HepG2 (cell line): Measurements from ENCODE around the gene YLPM1. TPM values are rescaled to one million over a fixed set of nuclear protein-coding genes. Genes with fewer than 3 reads are reported as not detected.

ENCODE experiments used
- BCLAF1 ChIP-seq: fragments of 450-650 bp; IDR thresholded peaks from 2 replicates; pipeline ENCODE4 v1.6.1; 2017; ENCODE audit warnings: mild to moderate bottlenecking
- CBX2 ChIP-seq, 2 experiments: fragments of 200-600 bp in 1 of 2; sonication (generic); formaldehyde crosslinking in 1 of 2; IDR thresholded peaks; 2 replicates each; pipeline versions ENCODE4 v1.7.0 to v1.8.1; 2018 to 2022; ENCODE audit warnings: low read depth in 2 of 2, low read length in 1 of 2, mild to moderate bottlenecking in 1 of 2, missing genetic modification reagents in 1 of 2
- CEBPG ChIP-seq: IDR thresholded peaks from 2 replicates; pipeline ENCODE4 v1.6.1; 2016
- GTF3A ChIP-seq: sonication (generic); formaldehyde crosslinking; conservative IDR thresholded peaks from 2 replicates; pipeline ENCODE4 v1.4.0; 2020; ENCODE audit warnings: mild to moderate bottlenecking, missing genetic modification reagents
- JARID2 ChIP-seq: sonication (generic); formaldehyde crosslinking; IDR thresholded peaks from 2 replicates; pipeline ENCODE4 v1.8.1; 2023; ENCODE audit warnings: missing genetic modification reagents, inconsistent platforms; ENCODE audit not compliant: insufficient replicate concordance
- NR2C2 ChIP-seq: sonication (generic); formaldehyde crosslinking; IDR thresholded peaks from 2 replicates; pipeline ENCODE4 v1.4.0; 2020; ENCODE audit warnings: missing genetic modification reagents, mild to moderate bottlenecking, moderate library complexity, borderline replicate concordance
- RBM39 ChIP-seq: fragments of 200-400 bp; formaldehyde crosslinking; IDR thresholded peaks from one replicate; pipeline ENCODE4 v1.6.1; 2018; ENCODE audit warnings: antibody characterized with exemption, mild to moderate bottlenecking, low read depth, low read length; ENCODE audit not compliant: poor library complexity, severe bottlenecking
- RFX3 ChIP-seq: IDR thresholded peaks from 2 replicates; pipeline ENCODE4 v1.6.1; 2016; ENCODE audit warnings: missing biosample characterization, missing genetic modification reagents
- SIN3B ChIP-seq: fragments of 150-350 bp; IDR thresholded peaks from 2 replicates; pipeline ENCODE4 v1.6.1; 2014; ENCODE audit warnings: low read length
- TRIM24 ChIP-seq: sonication (generic); formaldehyde crosslinking; IDR thresholded peaks from 2 replicates; pipeline ENCODE4 v1.8.0; 2022; ENCODE audit warnings: mild to moderate bottlenecking, missing genetic modification reagents
- ZFP1 ChIP-seq: IDR thresholded peaks from 2 replicates; pipeline ENCODE4 v1.6.1; 2016
- ZNF121 ChIP-seq: sonication (generic); formaldehyde crosslinking; IDR thresholded peaks from 2 replicates; pipeline ENCODE4 v1.5.0; 2020; ENCODE audit warnings: mild to moderate bottlenecking, missing genetic modification reagents
- ZNF619 ChIP-seq: sonication (generic); formaldehyde crosslinking; IDR thresholded peaks from 2 replicates; pipeline ENCODE4 v1.4.0; 2020; ENCODE audit warnings: mild to moderate bottlenecking, missing genetic modification reagents
- ZNF670 ChIP-seq: sonication (generic); formaldehyde crosslinking; IDR thresholded peaks from 2 replicates; pipeline ENCODE4 v1.8.0; 2022; ENCODE audit warnings: mild to moderate bottlenecking, missing genetic modification reagents, borderline replicate concordance
- ZNF687 ChIP-seq: sonication (generic); formaldehyde crosslinking; IDR thresholded peaks from 2 replicates; pipeline ENCODE4 v1.5.1; 2020; ENCODE audit warnings: mild to moderate bottlenecking, missing genetic modification reagents, moderate library complexity
- ZNF775 ChIP-seq: sonication (generic); formaldehyde crosslinking; IDR thresholded peaks from 2 replicates; pipeline ENCODE4 v1.4.0; 2020; ENCODE audit warnings: missing genetic modification reagents, mild to moderate bottlenecking, moderate library complexity, borderline replicate concordance
- ZSCAN31 ChIP-seq: sonication (generic); formaldehyde crosslinking; IDR thresholded peaks from 2 replicates; pipeline ENCODE4 v1.5.0; 2020; ENCODE audit warnings: low read depth, mild to moderate bottlenecking, missing genetic modification reagents
- polyA plus RNA-seq, 8 experiments: library from polyadenylated mRNA; depleted of rRNA in 3 of 8; stranded (reverse) in 7 of 8; unstranded in 1 of 8; fragments of >200 nt; fragmentation: Illumina TruSeq in 4 of 8; extraction: Trizol in 4 of 8; gene quantifications; 2 replicates each; pipeline versions ENCODE4 v1.2.1 to v1.2.3, GENCODE V29; 2011 to 2016; ENCODE audit warnings: low read depth in 4 of 8, missing spikeins in 1 of 8, mixed read lengths in 1 of 8; ENCODE audit not compliant: insufficient read depth in 1 of 8
- total RNA-seq, 5 experiments: library from RNA; depleted of rRNA; stranded (reverse); fragments of >200 nt; fragmentation: Illumina TruSeq; extraction: Trizol; gene quantifications; 2 replicates each; pipeline ENCODE4 v1.2.3, GENCODE V29; 2016; ENCODE audit warnings: low read depth in 1 of 5
- TF ChIP-seq, protein P1 (sequence below): sonication (generic); formaldehyde crosslinking; IDR thresholded peaks from 2 replicates; pipeline ENCODE4 v1.5.1; 2020; ENCODE audit warnings: missing genetic modification reagents, mild to moderate bottlenecking, borderline replicate concordance
- TF ChIP-seq, protein P2 (sequence below): sonication (generic); formaldehyde crosslinking; IDR thresholded peaks from 2 replicates; pipeline ENCODE4 v1.4.0; 2020; ENCODE audit warnings: missing genetic modification reagents

YLPM1 gene
- total and polyA plus RNA-seq, 2 of the 13 experiments (the other 11 are each of a cell fraction or from before 2014, with no cell fraction given) = 6.7 to 21.9 TPM

DNA sequence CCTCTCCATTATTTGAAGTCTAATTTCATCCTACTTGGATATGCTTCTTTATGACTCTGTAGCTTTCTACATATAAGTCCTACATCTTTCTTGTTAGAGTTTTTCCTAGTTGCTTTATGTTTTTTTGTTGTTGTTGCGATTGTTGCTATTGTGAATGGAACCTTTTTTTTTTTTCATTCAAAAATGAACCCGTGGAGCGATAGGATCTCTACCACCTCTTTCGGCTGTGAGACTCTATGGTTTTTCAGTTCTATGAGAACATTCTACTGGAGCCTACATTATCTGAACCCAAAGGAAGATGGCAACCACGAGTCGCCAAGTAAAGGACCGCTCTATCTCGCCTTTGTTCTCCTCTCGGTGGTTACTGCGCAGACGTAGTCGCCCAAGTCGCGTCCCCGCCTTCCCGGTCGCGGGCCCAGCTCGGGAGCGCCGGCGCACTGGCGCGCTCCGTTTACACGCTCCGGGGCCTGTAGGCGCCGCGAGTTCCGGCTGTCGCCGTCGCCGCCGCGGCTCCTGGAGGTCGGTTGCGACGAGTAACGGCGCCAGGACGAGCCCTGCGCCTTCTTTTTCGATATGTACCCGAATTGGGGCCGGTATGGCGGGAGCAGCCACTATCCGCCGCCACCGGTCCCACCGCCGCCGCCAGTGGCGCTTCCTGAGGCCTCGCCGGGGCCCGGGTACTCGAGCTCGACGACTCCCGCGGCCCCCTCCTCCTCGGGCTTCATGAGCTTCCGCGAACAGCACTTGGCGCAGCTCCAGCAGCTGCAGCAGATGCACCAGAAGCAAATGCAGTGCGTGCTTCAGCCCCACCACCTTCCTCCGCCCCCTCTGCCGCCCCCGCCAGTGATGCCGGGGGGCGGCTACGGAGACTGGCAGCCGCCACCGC is at the start of gene YLPM1 (continued):
- TF ChIP-seq ZNF687 (CRISPR knock-in tag) = peak; percentile 88
- TF ChIP-seq BCLAF1 = no peak
- peak; percentile 72 for TF ChIP-seq NR2C2 (CRISPR knock-in tag)
- no peak for TF ChIP-seq JARID2 (CRISPR knock-in tag)
- TF ChIP-seq GTF3A (CRISPR knock-in tag) = no peak
- no peak for TF ChIP-seq ZNF670 (CRISPR knock-in tag)
- peak; percentile 71; the same call in 1 of the 2 replicates for TF ChIP-seq ZSCAN31 (CRISPR knock-in tag)
- TF ChIP-seq, protein P1, sequence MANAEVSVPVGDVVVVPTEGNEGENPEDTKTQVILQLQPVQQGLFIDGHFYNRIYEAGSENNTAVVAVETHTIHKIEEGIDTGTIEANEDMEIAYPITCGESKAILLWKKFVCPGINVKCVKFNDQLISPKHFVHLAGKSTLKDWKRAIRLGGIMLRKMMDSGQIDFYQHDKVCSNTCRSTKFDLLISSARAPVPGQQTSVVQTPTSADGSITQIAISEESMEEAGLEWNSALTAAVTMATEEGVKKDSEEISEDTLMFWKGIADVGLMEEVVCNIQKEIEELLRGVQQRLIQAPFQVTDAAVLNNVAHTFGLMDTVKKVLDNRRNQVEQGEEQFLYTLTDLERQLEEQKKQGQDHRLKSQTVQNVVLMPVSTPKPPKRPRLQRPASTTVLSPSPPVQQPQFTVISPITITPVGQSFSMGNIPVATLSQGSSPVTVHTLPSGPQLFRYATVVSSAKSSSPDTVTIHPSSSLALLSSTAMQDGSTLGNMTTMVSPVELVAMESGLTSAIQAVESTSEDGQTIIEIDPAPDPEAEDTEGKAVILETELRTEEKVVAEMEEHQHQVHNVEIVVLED (CRISPR knock-in tag) = peak; percentile 79; the same call in 1 of the 2 replicates
- peak; percentile 37 for TF ChIP-seq RBM39
- no peak for TF ChIP-seq CEBPG (CRISPR knock-in tag)
- TF ChIP-seq CBX2 (IDR thresholded peaks at IDR 0.05; ENCODE audit: low read depth, low read length) = no peak
- no peak for TF ChIP-seq CBX2 (CRISPR knock-in tag; IDR thresholded peaks at IDR 0.05; ENCODE audit: low read depth)
- no peak for TF ChIP-seq RFX3 (CRISPR knock-in tag)
- TF ChIP-seq, protein P2, sequence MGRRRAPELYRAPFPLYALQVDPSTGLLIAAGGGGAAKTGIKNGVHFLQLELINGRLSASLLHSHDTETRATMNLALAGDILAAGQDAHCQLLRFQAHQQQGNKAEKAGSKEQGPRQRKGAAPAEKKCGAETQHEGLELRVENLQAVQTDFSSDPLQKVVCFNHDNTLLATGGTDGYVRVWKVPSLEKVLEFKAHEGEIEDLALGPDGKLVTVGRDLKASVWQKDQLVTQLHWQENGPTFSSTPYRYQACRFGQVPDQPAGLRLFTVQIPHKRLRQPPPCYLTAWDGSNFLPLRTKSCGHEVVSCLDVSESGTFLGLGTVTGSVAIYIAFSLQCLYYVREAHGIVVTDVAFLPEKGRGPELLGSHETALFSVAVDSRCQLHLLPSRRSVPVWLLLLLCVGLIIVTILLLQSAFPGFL (CRISPR knock-in tag) = no peak
- no peak for TF ChIP-seq TRIM24 (CRISPR knock-in tag)
- no peak for TF ChIP-seq ZNF121
- TF ChIP-seq ZNF619 (CRISPR knock-in tag) = 0 out of 2 replicates have a peak, but pooled peaks have one; percentile 58
- TF ChIP-seq SIN3B = no peak
- TF ChIP-seq ZNF775 = no peak
- no peak for TF ChIP-seq ZFP1 (CRISPR knock-in tag)
